ENCODE results near the gene PDE4A. TPM values are rescaled to one million over a fixed set of nuclear protein-coding genes. Genes with fewer than 3 reads are reported as not detected.

PDE4A gene
- polyA plus RNA-seq, 3 donors: 4.7 to 14.8 (median 5.8) TPM

GRCh38 chr19:10430505-10431253, 10.3 kb downstream of the PDE4A start:
- H3K27me3 Mint-ChIP-seq (ENCODE audit: low read depth in 3 of 3): peaks cover 41 to 67% (median 56%) of the 10 kb centered on the region in 3 donors
- intact Hi-C loops (cut with micrococcal nuclease): loop anchor here in 1 of 2 donors (2.0 kb wide), 1 partner anchor 14 kb away; no protein-coding TSS in a partner anchor
- peak overlapping the region; percentile 76 for H3K4me2 ChIP-seq (replicated peaks; ENCODE audit: extremely low read depth, low read length, poor library complexity, severe bottlenecking)
- H3K27me3 ChIP-seq (ENCODE audit: control insufficient read depth in 2 of 2, insufficient read depth in 2 of 2, low read length in 2 of 2): peaks cover 3 to 33% of the 10 kb centered on the region in 2 donors
- peak overlapping the region; percentile 88 to 99 (median 97) for H3K27ac Mint-ChIP-seq
- WGBS (ENCODE audit: insufficient coverage): 5% methylated on average over 72 of the region's 75 CpGs
- H3K4me1 Mint-ChIP-seq: peaks cover 67% of the 10 kb centered on the region
- H3K27ac ChIP-seq (ENCODE audit: low read depth in 1 of 2, low read length in 2 of 2): peak overlapping the region; percentile 62 to 78
- H3K4me1 ChIP-seq (ENCODE audit: control insufficient read depth in 1 of 2, insufficient read depth in 2 of 2, low read length in 2 of 2): peaks cover 56 to 65% of the 10 kb centered on the region in 2 donors
- no peaks in the 10 kb centered on the region for H4K20me1 ChIP-seq (ENCODE audit: insufficient read depth, low read length)
- H3K36me3 Mint-ChIP-seq: peaks cover 38 to 41% of the 10 kb centered on the region in 2 donors
- no peaks in the 10 kb centered on the region for H3K36me3 ChIP-seq (replicated peaks in 1 of 2; ENCODE audit: control insufficient read depth in 1 of 2, insufficient read depth in 2 of 2, low read length in 2 of 2)
- peaks cover 0 to 21% (median 5%) of the 10 kb centered on the region in 7 donors for H3K9me3 Mint-ChIP-seq
- H3K79me2 ChIP-seq (ENCODE audit: insufficient read depth, low read length): no peaks in the 10 kb centered on the region
- peak overlapping the region; percentile 87 to 96 for H3K4me3 Mint-ChIP-seq
- H3K9me3 ChIP-seq (replicated peaks in 1 of 2; ENCODE audit: control insufficient read depth in 1 of 2, insufficient read depth in 1 of 2, low read length in 2 of 2): no peaks in the 10 kb centered on the region
- peak overlapping the region; percentile 75 for H3K9ac ChIP-seq (ENCODE audit: insufficient read depth, low read length, poor library complexity, severe bottlenecking)
- peak; percentile 52 to 60 (median 54) for DNase-seq
- no peak for TF ChIP-seq CTCF (IDR thresholded peaks at IDR 0.05)
- no peak overlapping the region for H2AFZ ChIP-seq (ENCODE audit: insufficient read depth, low read depth, low read length, poor library complexity, severe bottlenecking)
- H3K4me3 ChIP-seq (replicated peaks in 1 of 3; ENCODE audit: low read depth in 2 of 3, low read length in 3 of 3): peak overlapping the region; percentile 43 to 77 (median 51)

- Histone ChIP-seq H3K36me3 (replicated peaks in 1 of 2; ENCODE audit: control insufficient read depth in 1 of 2, insufficient read depth in 2 of 2, low read length in 2 of 2) (no peaks in the 10 kb centered on the region), H3K4me1 (ENCODE audit: control insufficient read depth in 1 of 2, insufficient read depth in 2 of 2, low read length in 2 of 2) (peaks cover 48 to 58% of the 10 kb centered on the region in 2 donors), H3K27me3 (ENCODE audit: control insufficient read depth in 2 of 2, insufficient read depth in 2 of 2, low read length in 2 of 2) (peaks cover 3 to 33% of the 10 kb centered on the region in 2 donors), H4K20me1 (ENCODE audit: insufficient read depth, low read length) (no peaks in the 10 kb centered on the region), H3K79me2 (ENCODE audit: insufficient read depth, low read length) (no peaks in the 10 kb centered on the region), H3K4me2 (replicated peaks; ENCODE audit: extremely low read depth, low read length, poor library complexity, severe bottlenecking) (peak overlapping the region; percentile 76), H3K27ac (ENCODE audit: low read depth in 1 of 2, low read length in 2 of 2) (peak overlapping the region; percentile 62 to 78), H3K4me3 (replicated peaks in 1 of 3; ENCODE audit: low read depth in 2 of 3, low read length in 3 of 3) (peak overlapping the region; percentile 43 to 77 (median 51)), H3K9me3 (replicated peaks in 1 of 2; ENCODE audit: control insufficient read depth in 1 of 2, insufficient read depth in 1 of 2, low read length in 2 of 2) (no peaks in the 10 kb centered on the region), H3K9ac (ENCODE audit: insufficient read depth, low read length, poor library complexity, severe bottlenecking) (peak overlapping the region; percentile 75), H2AFZ (ENCODE audit: insufficient read depth, low read depth, low read length, poor library complexity, severe bottlenecking) (no peak overlapping the region)
- H3K27ac Mint-ChIP-seq: peak overlapping the region; percentile 88 to 98 (median 96)
- WGBS (ENCODE audit: insufficient coverage): 20% methylated on average over 15 of the region's 25 CpGs
- peak; percentile 70 to 91 (median 81) for DNase-seq
- TF ChIP-seq CTCF (IDR thresholded peaks at IDR 0.05): peak; percentile 26
- H3K36me3 Mint-ChIP-seq: peaks cover 38 to 41% of the 10 kb centered on the region in 2 donors
- peaks cover 41 to 65% (median 54%) of the 10 kb centered on the region in 3 donors for H3K27me3 Mint-ChIP-seq (ENCODE audit: low read depth in 3 of 3)
- peaks cover 0 to 21% (median 5%) of the 10 kb centered on the region in 7 donors for H3K9me3 Mint-ChIP-seq
- H3K4me1 Mint-ChIP-seq: peaks cover 67% of the 10 kb centered on the region
- peak overlapping the region; percentile 87 to 96 for H3K4me3 Mint-ChIP-seq
- intact Hi-C loops (cut with micrococcal nuclease): loop anchor here in 1 of 2 donors (2.0 kb wide), 1 partner anchor 15 kb away; no protein-coding TSS in a partner anchor
Measured at GRCh38 chr19:10431254-10431942, 11.1 kb downstream of the PDE4A start.
